ENCODE data around the gene GLOD4. TPM values are rescaled to one million over a fixed set of nuclear protein-coding genes. Genes with fewer than 3 reads are reported as not detected.
A peak's percentile ranks its signal among the peaks of the same experiment; 100 is the strongest.
"Not testable (repeated sequence)": the region's sequence is repeated elsewhere in the genome, so short reads cannot be mapped to it uniquely, and the experiment has no call there.

Gene GLOD4
- total RNA-seq, 2 experiments from 2014 or later = 59.5 to 64.0 TPM

DNA sequence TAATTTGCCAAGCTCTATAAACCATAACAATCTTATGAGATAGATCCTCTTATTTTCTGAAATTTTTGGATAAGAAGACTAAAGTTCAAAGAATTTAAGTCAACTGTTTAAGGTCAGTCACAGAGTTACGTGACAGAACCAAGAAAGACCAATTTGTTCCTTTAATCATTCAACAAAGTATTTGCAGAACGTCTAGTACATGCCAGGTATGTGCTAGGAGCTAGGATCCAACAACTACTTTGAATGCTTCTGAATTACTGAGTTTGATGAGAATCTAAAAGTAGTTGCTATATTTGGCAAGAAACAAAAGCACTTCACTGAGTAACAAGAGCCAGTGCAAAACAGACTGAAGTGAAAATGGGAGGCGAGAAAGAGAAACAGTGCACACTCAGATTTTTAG, 15.0 kb downstream of the GLOD4 start:
- ATAC-seq = no peak
- Mint-ChIP-seq H3K9me3 (ENCODE audit: low read depth) (no peaks in the 10 kb centered on the region), H3K4me1 (no peaks in the 10 kb centered on the region), H3K27ac (peak overlapping the region; percentile 79), H3K4me3 (no peak overlapping the region), H3K27me3 (no peaks in the 10 kb centered on the region), H3K36me3 (ENCODE audit: low read depth) (peaks cover 38% of the 10 kb centered on the region)
- CTCF ChIA-PET = interaction anchor here (0.6 kb wide), 1 partner anchor 37 kb away, joined by 3 read pairs; no protein-coding TSS in a partner anchor
- POLR2A ChIA-PET = no interaction called here
- intact Hi-C loops (cut with DNase I, micrococcal nuclease) = no loop called here
- DNase-seq = no peak

- H3K9me3 Mint-ChIP-seq (ENCODE audit: low read depth) = no peaks in the 10 kb centered on the region
- H3K36me3 Mint-ChIP-seq (ENCODE audit: low read depth) = peaks cover 42% of the 10 kb centered on the region
- ChIA-PET CTCF (no interaction called here), POLR2A (no interaction called here)
- H3K4me3 Mint-ChIP-seq = no peak overlapping the region
- no peak overlapping the region for H3K27ac Mint-ChIP-seq
- no peak for DNase-seq
- H3K4me1 Mint-ChIP-seq = no peaks in the 10 kb centered on the region
- intact Hi-C loops (cut with DNase I, micrococcal nuclease) = no loop called here
- ATAC-seq = no peak
- no peaks in the 10 kb centered on the region for H3K27me3 Mint-ChIP-seq
Measured at GRCh38 chr17:760371-760770, 21.7 kb downstream of the GLOD4 start.

DNA sequence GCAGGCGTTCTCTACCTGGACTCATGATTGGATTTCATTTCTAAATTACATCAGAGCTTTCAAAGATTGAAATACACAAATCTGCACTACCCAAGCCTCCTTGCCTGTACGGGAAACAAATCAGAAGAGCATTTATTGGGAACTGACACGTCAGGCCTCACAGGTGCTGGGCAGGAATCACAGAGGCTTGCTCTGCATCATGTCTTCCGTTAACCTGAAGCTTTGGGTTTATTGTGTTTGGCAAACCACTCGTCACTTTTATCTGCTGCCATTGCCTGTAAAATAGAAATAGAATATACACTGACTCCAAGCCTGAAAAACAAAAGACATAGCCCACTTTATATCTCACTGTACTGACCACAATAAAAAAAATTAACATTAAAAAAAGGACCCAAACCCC, 22.1 kb downstream of the GLOD4 start:
- ATAC-seq (no peak), DNase-seq (no peak)
- ChIA-PET POLR2A (no interaction called here), CTCF (no interaction called here)
- intact Hi-C loops (cut with DNase I, micrococcal nuclease) = no loop called here
- H3K27me3 Mint-ChIP-seq = no peaks in the 10 kb centered on the region
- H3K36me3 Mint-ChIP-seq (ENCODE audit: low read depth) = peaks cover 39% of the 10 kb centered on the region
- H3K27ac Mint-ChIP-seq = no peak overlapping the region
- H3K9me3 Mint-ChIP-seq (ENCODE audit: low read depth) = no peaks in the 10 kb centered on the region
- H3K4me1 Mint-ChIP-seq = no peaks in the 10 kb centered on the region
- no peak overlapping the region for H3K4me3 Mint-ChIP-seq

DNA sequence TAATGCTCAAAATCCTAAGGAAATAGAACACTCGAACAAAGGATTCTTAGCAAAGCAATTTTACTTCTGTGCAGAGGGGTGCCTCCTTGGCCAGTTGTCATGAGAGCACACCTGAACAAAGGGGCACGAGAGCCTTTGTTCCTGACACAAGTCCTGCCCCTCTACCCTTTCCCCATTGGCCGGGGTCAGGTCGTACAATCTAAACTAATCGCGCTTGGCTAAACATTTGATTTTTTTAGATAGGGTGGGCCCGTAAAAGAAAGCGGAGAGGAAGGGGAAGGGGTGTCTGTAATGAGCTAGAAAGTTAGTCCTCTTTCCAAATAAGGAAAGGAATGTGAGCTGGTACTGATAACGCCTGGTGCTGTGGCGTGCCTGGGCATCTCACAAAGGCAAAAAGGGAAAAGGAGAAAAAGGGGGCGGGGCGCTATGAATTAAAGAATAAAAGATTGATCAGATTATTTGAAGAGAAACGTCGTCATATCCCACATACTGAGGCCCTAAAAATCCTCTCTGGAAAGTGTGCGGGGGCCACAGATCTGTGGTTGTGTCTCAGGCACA, 26.0 kb downstream of the GLOD4 start:
- H3K9me3 Mint-ChIP-seq (ENCODE audit: low read depth); H3K27ac Mint-ChIP-seq; H3K4me1 Mint-ChIP-seq; intact Hi-C loops (cut with DNase I, micrococcal nuclease); H3K4me3 Mint-ChIP-seq; CTCF ChIA-PET; H3K27me3 Mint-ChIP-seq; ATAC-seq; POLR2A ChIA-PET; DNase-seq: not testable (repeated sequence)
- H3K36me3 Mint-ChIP-seq (ENCODE audit: low read depth) = peaks cover 35% of the 10 kb centered on the region

DNA sequence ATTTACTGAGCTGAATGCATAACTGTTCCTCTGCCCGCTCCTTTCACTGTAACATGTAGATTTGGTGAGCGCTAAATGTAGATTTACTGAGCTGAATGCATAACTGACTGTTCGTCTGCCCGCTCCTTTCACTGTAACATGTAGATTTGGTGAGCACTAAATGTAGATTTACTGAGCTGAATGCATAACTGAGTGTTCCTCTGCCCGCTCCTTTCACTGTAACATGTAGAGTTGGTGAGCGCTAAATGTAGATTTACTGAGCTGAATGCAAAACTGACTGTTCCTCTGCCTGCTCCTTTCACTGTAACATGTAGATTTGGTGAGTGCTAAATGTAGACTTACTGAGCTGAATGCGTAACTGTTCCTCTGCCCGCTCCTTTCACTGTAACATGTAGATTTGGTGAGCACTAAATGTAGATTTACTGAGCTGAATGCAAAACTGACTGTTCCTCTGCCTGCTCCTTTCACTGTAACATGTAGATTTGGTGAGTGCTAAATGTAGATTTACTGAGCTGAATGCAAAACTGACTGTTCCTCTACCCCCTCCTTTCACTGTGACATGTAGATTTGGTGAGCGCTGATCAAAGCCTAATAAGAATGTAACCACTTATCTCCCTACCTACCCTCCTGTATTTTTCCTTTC, 26.6 kb downstream of the GLOD4 start:
- CTCF ChIA-PET = interaction anchor here (0.7 to 1.2 kb wide), 7 partner anchors 15 to 300 kb away, joined by 3 to 4 read pairs (median 3); partner anchors contain the start of genes GLOD4, MRM3 and TLCD3A
- POLR2A ChIA-PET = interaction anchor here (0.7 kb wide), 1 partner anchor 575 kb away, joined by 5 read pairs; no protein-coding TSS in a partner anchor
- intact Hi-C loops (cut with DNase I, micrococcal nuclease) = not testable (repeated sequence)

GRCh38 chr17:753418-753817, 28.7 kb downstream of the GLOD4 start:
- DNase-seq (no peak), ATAC-seq (no peak)
- POLR2A ChIA-PET = no interaction called here
- peak overlapping the region; percentile 73 for H3K27ac Mint-ChIP-seq
- intact Hi-C loops (cut with DNase I, micrococcal nuclease) = loop anchor here (2.0 to 5.0 kb wide), 3 partner anchors 39 to 609 kb away; partner anchors contain the start of gene VPS53 (in 1 of the 2)
- peaks cover 48% of the 10 kb centered on the region for H3K36me3 Mint-ChIP-seq (ENCODE audit: low read depth)
- H3K4me1 Mint-ChIP-seq = peaks cover 29% of the 10 kb centered on the region
- H3K4me3 Mint-ChIP-seq = peak overlapping the region; percentile 55
- CTCF ChIA-PET = interaction anchor here (0.6 to 1.6 kb wide), 10 partner anchors 8 to 341 kb away, joined by 3 to 6 read pairs (median 4); partner anchors contain the start of genes GLOD4, MRM3 and TIMM22
- peaks cover 4% of the 10 kb centered on the region for H3K9me3 Mint-ChIP-seq (ENCODE audit: low read depth)
- H3K27me3 Mint-ChIP-seq = no peaks in the 10 kb centered on the region

More for the DNA sequence above, 26.6 kb downstream of the GLOD4 start:
- not testable (repeated sequence) for H3K4me3 Mint-ChIP-seq; H3K27me3 Mint-ChIP-seq; DNase-seq; H3K27ac Mint-ChIP-seq; H3K9me3 Mint-ChIP-seq (ENCODE audit: low read depth); ATAC-seq
- Mint-ChIP-seq H3K4me1 (peaks cover 15% of the 10 kb centered on the region), H3K36me3 (ENCODE audit: low read depth) (peaks cover 36% of the 10 kb centered on the region)

GRCh38 chr17:752620-753219, 29.4 kb downstream of the GLOD4 start:
- intact Hi-C loops (cut with DNase I, micrococcal nuclease) = loop anchor here (1.0 to 5.0 kb wide), 9 partner anchors 20 to 608 kb away; partner anchors contain the start of genes VPS53 (in 2 of the 2), GLOD4 (in 1 of the 2), MRM3 (in 1 of the 2) and NXN (in 1 of the 2)
- DNase-seq (peak; percentile 55), ATAC-seq (peak; percentile 13)
- peak overlapping the region; percentile 95 for H3K27ac Mint-ChIP-seq
- CTCF ChIA-PET = interaction anchor here (0.6 to 1.6 kb wide), 12 partner anchors 9 to 530 kb away, joined by 3 to 6 read pairs (median 4); partner anchors contain the start of genes GLOD4, MRM3 and TIMM22
- peak overlapping the region; percentile 99 for H3K4me3 Mint-ChIP-seq
- H3K9me3 Mint-ChIP-seq (ENCODE audit: low read depth) = peaks cover 4% of the 10 kb centered on the region
- peaks cover 55% of the 10 kb centered on the region for H3K36me3 Mint-ChIP-seq (ENCODE audit: low read depth)
- H3K27me3 Mint-ChIP-seq = no peaks in the 10 kb centered on the region
- POLR2A ChIA-PET = interaction anchor here (0.8 kb wide), 1 partner anchor 29 kb away, joined by 5 read pairs; the partner anchor contains the start of genes GLOD4 and MRM3
- H3K4me1 Mint-ChIP-seq = peaks cover 32% of the 10 kb centered on the region

- peaks cover 4% of the 10 kb centered on the region for H3K9me3 Mint-ChIP-seq (ENCODE audit: low read depth)
- CTCF ChIA-PET = interaction anchor here (0.7 to 1.6 kb wide), 9 partner anchors 9 to 245 kb away, joined by 3 to 6 read pairs (median 4); partner anchors contain the start of gene TIMM22
- peaks cover 32% of the 10 kb centered on the region for H3K4me1 Mint-ChIP-seq
- H3K36me3 Mint-ChIP-seq (ENCODE audit: low read depth) = peaks cover 59% of the 10 kb centered on the region
- intact Hi-C loops (cut with DNase I, micrococcal nuclease) = loop anchor here (1.0 to 5.0 kb wide), 9 partner anchors 20 to 607 kb away; partner anchors contain the start of genes VPS53 (in 2 of the 2), GLOD4 (in 1 of the 2), MRM3 (in 1 of the 2) and NXN (in 1 of the 2)
- peak within 1 kb of the TSS; percentile 99 for H3K4me3 Mint-ChIP-seq
- ATAC-seq = peak; percentile 86
- peak within 1 kb of the TSS; percentile 97 for H3K27ac Mint-ChIP-seq
- POLR2A ChIA-PET = interaction anchor here (0.6 to 0.8 kb wide), 2 partner anchors 30 to 120 kb away, joined by 3 to 5 read pairs; partner anchors contain the start of genes GLOD4 and MRM3
- no peaks in the 10 kb centered on the region for H3K27me3 Mint-ChIP-seq
- peak; percentile 99 for DNase-seq
Measured at GRCh38 chr17:752002-752619, 30.0 kb downstream of the GLOD4 start, which contains the start of gene GEMIN4. Gene GEMIN4 (minus strand): TSS chr17:752264. CDS start chr17:752142, 122 bp downstream.

DNA sequence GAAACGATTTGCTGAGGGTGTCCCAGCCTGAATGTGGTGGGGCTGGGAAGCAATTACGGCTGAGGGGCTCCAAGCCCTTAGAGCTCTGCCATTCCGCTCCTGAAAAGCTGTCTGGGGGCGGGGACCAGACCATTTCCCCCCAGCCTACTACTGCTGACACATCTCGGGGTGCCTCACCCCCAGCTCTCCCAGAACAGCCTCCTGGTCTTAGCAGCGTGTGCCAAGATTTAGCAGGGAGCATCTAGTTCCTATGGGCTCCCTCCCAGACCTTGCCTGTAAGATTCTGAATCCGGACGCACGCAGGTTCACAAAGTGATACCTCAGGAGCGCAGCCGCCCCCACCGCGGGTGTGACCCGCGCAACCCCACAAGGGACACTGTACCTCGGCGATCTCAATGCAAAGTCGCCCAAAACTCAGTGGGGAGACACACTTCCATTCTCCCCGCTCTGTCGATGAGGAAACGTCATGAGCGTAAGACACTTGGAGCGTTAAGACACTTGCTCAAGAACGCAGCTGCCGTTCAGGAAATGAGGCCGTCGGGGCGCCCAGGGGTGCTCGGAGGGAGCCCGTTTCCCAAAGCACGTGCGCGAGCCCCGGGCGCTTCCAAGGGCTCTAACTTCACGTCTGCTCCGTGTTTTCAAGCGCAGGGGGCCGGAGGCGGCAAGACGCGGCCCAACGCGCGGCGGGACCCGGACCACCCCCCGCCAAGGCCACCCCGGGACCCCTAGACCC, 30.6 kb downstream of the GLOD4 start:
- Mint-ChIP-seq H3K36me3 (ENCODE audit: low read depth) (peaks cover 58% of the 10 kb centered on the region), H3K27me3 (no peaks in the 10 kb centered on the region), H3K4me1 (peaks cover 32% of the 10 kb centered on the region), H3K9me3 (ENCODE audit: low read depth) (peaks cover 4% of the 10 kb centered on the region), H3K27ac (peak overlapping the region; percentile 97), H3K4me3 (peak overlapping the region; percentile 99)
- intact Hi-C loops (cut with DNase I, micrococcal nuclease) = loop anchor here (1.0 to 5.0 kb wide), 9 partner anchors 19 to 607 kb away; partner anchors contain the start of genes VPS53 (in 2 of the 2), GLOD4 (in 1 of the 2), MRM3 (in 1 of the 2) and NXN (in 1 of the 2)
- CTCF ChIA-PET = interaction anchor here (0.6 to 2.1 kb wide), 6 partner anchors 8 to 80 kb away, joined by 3 to 7 read pairs (median 4); partner anchors contain the start of genes GLOD4 and MRM3
- POLR2A ChIA-PET = interaction anchor here (0.6 kb wide), 1 partner anchor 121 kb away, joined by 3 read pairs; no protein-coding TSS in a partner anchor
- DNase-seq = peak; percentile 75
- peak; percentile 50 for ATAC-seq

DNA sequence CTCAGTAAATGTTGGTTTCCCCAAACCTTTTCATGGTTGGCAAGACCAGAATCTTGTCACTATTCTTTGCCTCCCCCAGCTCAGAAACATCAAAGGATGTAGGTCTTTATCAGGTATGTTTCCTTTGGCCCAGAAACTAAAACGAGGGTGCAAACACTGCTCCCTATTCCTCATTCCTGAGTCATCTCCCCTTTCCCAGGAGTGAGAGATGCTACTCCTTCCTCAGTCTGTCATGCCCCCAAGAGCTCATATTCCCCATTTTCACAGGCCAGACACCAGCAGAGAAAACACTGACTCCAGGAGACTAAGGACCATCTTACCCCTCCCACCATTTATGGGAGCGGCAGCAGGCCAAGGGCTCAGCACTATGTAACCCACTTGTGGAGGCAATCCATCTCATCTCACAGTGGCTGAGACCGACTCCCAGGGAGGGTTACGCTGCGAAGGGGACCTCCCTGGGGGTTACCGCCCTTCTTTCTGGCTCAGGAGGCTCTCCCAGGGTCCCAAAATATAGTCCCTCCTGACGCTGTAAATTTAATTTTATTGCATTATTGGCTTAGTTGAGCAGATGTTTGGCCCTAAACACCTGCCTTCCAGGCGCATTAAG, 31.5 kb downstream of the GLOD4 start:
- Mint-ChIP-seq H3K4me1 (peaks cover 32% of the 10 kb centered on the region), H3K27me3 (no peaks in the 10 kb centered on the region), H3K9me3 (ENCODE audit: low read depth) (peaks cover 4% of the 10 kb centered on the region), H3K36me3 (ENCODE audit: low read depth) (peaks cover 57% of the 10 kb centered on the region), H3K4me3 (peak overlapping the region; percentile 99), H3K27ac (peak overlapping the region; percentile 97)
- ChIA-PET POLR2A (interaction anchor here (0.5 to 0.8 kb wide), 4 partner anchors 37 to 432 kb away, joined by 3 to 11 read pairs (median 6); partner anchors contain the start of gene NXN), CTCF (interaction anchor here (0.7 to 2.1 kb wide), 5 partner anchors 9 to 246 kb away, joined by 3 to 7 read pairs (median 4); partner anchors contain the start of genes GLOD4, MRM3 and TIMM22)
- ATAC-seq (no peak), DNase-seq (no peak)
- intact Hi-C loops (cut with DNase I, micrococcal nuclease) = loop anchor here in 1 of 2 experiments (5.0 kb wide), 1 partner anchor 338 kb away; a partner anchor contains a TSS
